GM18520 (cell line): ENCODE measurements around the gene NOA1.
"Not testable (repeated sequence)": the region's sequence is repeated elsewhere in the genome, so short reads cannot be mapped to it uniquely, and the experiment has no call there.

Source experiments
- ATAC-seq: cut with Tn5 transposase; IDR thresholded peaks from one replicate; pipeline ENCODE4 v1.9.1; 2021; ENCODE audit not compliant: unreplicated experiment

NOA1 gene

GRCh38 chr4:56959100-56959499 lies 18.3 kb downstream of the NOA1 start:
- no peak for ATAC-seq

- ATAC-seq: no peak
These were observed 19.3 kb downstream of the NOA1 start for GRCh38 chr4:56958111-56958517.

- no peak for ATAC-seq
These were observed 23.5 kb downstream of the NOA1 start for GRCh38 chr4:56953680-56954520.

GRCh38 chr4:56941403-56941802 lies 36.0 kb downstream of the NOA1 start:
- ATAC-seq: no peak

- ATAC-seq: no peak
These were observed 36.4 kb downstream of the NOA1 start for GRCh38 chr4:56940971-56941370.

- ATAC-seq: no peak
These were observed 37.0 kb downstream of the NOA1 start for GRCh38 chr4:56940403-56940802.

- not testable (repeated sequence) for ATAC-seq
These were observed 37.6 kb downstream of the NOA1 start for GRCh38 chr4:56939826-56940225.

- no peak for ATAC-seq
These were observed 40.1 kb downstream of the NOA1 start for GRCh38 chr4:56937262-56937661.

- no peak for ATAC-seq
These were observed 45.5 kb downstream of the NOA1 start for GRCh38 chr4:56931924-56932323.

GRCh38 chr4:56930638-56931037 lies 46.8 kb downstream of the NOA1 start:
- no peak for ATAC-seq

GRCh38 chr4:56927196-56927595 lies 50.2 kb downstream of the NOA1 start:
- ATAC-seq: no peak

- ATAC-seq: not testable (repeated sequence)
These were observed 62.4 kb downstream of the NOA1 start for GRCh38 chr4:56914977-56915376.

GRCh38 chr4:56914336-56914735 lies 63.1 kb downstream of the NOA1 start:
- ATAC-seq: no peak
